ENCODE results near the gene P2RX1. TPM values are rescaled to one million over a fixed set of nuclear protein-coding genes. Genes with fewer than 3 reads are reported as not detected.

Gene P2RX1
- total RNA-seq, 1 donor from 2014 or later: 4.2 TPM

GRCh38 chr17:3937359-3937758, 21.1 kb upstream of the P2RX1 start:
- intact Hi-C loops (cut with DNase I): no loop called here
- peaks cover 0 to 7% of the 10 kb centered on the region in 2 donors for H3K36me3 ChIP-seq
- H3K27ac ChIP-seq: no peak overlapping the region
- H3K4me1 ChIP-seq: no peaks in the 10 kb centered on the region
- H3K9me3 ChIP-seq: no peaks in the 10 kb centered on the region
- TF ChIP-seq POLR2A (IDR thresholded peaks at IDR 0.05): no peak
- TF ChIP-seq POLR2AphosphoS5 (IDR thresholded peaks at IDR 0.05; ENCODE audit: insufficient read depth in 1 of 2, low read depth in 1 of 2): no peak
- TF ChIP-seq, protein P1, sequence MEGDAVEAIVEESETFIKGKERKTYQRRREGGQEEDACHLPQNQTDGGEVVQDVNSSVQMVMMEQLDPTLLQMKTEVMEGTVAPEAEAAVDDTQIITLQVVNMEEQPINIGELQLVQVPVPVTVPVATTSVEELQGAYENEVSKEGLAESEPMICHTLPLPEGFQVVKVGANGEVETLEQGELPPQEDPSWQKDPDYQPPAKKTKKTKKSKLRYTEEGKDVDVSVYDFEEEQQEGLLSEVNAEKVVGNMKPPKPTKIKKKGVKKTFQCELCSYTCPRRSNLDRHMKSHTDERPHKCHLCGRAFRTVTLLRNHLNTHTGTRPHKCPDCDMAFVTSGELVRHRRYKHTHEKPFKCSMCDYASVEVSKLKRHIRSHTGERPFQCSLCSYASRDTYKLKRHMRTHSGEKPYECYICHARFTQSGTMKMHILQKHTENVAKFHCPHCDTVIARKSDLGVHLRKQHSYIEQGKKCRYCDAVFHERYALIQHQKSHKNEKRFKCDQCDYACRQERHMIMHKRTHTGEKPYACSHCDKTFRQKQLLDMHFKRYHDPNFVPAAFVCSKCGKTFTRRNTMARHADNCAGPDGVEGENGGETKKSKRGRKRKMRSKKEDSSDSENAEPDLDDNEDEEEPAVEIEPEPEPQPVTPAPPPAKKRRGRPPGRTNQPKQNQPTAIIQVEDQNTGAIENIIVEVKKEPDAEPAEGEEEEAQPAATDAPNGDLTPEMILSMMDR (IDR thresholded peaks at IDR 0.05): no peak
- H3K4me3 ChIP-seq: no peak overlapping the region
- H3K27me3 ChIP-seq: no peaks in the 10 kb centered on the region
- no peak for DNase-seq (ENCODE audit: extremely low spot score in 2 of 2)

- intact Hi-C loops (cut with DNase I): no loop called here
- no peak for DNase-seq (ENCODE audit: extremely low spot score in 2 of 2)
- peaks cover 0 to 7% of the 10 kb centered on the region in 2 donors for H3K36me3 ChIP-seq
These were observed 19.6 kb upstream of the P2RX1 start for GRCh38 chr17:3935825-3936355.

DNA sequence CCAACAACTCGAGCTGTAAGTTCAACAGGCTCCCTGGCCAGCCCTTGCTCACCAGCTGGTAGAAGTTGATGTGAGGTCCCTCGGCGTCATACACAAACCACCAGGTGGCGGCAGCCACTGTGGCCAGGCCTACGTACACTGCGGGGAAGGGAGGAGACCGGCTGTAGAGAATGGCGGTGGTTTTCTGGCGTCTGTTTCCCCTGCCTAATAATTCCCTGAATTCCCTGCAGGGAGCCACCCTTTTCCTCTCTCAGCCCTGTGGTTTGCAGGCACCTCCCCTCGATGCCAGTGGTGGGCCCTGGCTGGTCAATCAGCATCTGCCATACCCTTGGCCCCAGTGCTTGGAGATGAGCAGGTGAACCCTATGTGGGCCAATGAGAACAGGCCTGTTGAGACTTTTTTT, 18.9 kb upstream of the P2RX1 start:
- DNase-seq (ENCODE audit: extremely low spot score in 2 of 2): no peak
- intact Hi-C loops (cut with DNase I): no loop called here
- Histone ChIP-seq H3K9me3 (no peaks in the 10 kb centered on the region), H3K27me3 (no peaks in the 10 kb centered on the region), H3K4me3 (no peak overlapping the region), H3K4me1 (no peaks in the 10 kb centered on the region), H3K27ac (no peak overlapping the region), H3K36me3 (peaks cover 0 to 7% of the 10 kb centered on the region in 2 donors)
- TF ChIP-seq, protein P1 (IDR thresholded peaks at IDR 0.05): peak in 2 of 3 experiments; percentile 4 to 24
- TF ChIP-seq POLR2A (IDR thresholded peaks at IDR 0.05): no peak

More at GRCh38 chr17:3935825-3936355, 19.6 kb upstream of the P2RX1 start:
- H3K4me3 ChIP-seq: no peak overlapping the region
- TF ChIP-seq POLR2AphosphoS5 (IDR thresholded peaks at IDR 0.05; ENCODE audit: insufficient read depth in 1 of 2, low read depth in 1 of 2): no peak
- TF ChIP-seq POLR2A (IDR thresholded peaks at IDR 0.05): no peak
- TF ChIP-seq, protein P1 (IDR thresholded peaks at IDR 0.05): no peak
- H3K27me3 ChIP-seq: no peaks in the 10 kb centered on the region
- no peaks in the 10 kb centered on the region for H3K9me3 ChIP-seq
- H3K27ac ChIP-seq: no peak overlapping the region
- H3K4me1 ChIP-seq: no peaks in the 10 kb centered on the region

DNA sequence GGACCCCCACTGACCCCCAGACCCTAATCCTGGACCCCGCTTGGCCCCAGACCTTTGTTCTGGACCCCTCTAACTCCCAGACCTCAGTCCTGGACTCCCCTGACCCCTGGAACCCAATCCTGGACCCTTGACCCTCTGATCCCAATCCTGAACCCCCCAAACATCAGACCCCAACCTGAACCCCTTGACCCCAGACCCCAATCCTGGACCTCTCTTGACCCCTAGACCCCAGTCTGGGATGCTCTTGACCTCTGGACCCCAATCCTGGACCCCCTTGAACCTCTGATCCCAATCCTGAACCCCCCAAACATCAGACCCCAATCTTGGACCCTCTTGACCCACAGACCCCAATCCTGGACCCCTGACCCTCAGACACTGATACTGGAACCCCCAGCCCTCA, 13.5 kb upstream of the P2RX1 start:
- intact Hi-C loops (cut with DNase I): no loop called here
- TF ChIP-seq POLR2A (IDR thresholded peaks at IDR 0.05) (no peak), POLR2AphosphoS5 (IDR thresholded peaks at IDR 0.05; ENCODE audit: insufficient read depth in 1 of 2, low read depth in 1 of 2) (no peak)
- TF ChIP-seq, protein P1 (IDR thresholded peaks at IDR 0.05): no peak
- Histone ChIP-seq H3K36me3 (no peaks in the 10 kb centered on the region), H3K4me1 (no peaks in the 10 kb centered on the region), H3K27ac (no peak overlapping the region), H3K27me3 (no peaks in the 10 kb centered on the region), H3K9me3 (no peaks in the 10 kb centered on the region), H3K4me3 (no peak overlapping the region)
- DNase-seq (ENCODE audit: extremely low spot score in 2 of 2): no peak

GRCh38 chr17:3929181-3929580, 12.9 kb upstream of the P2RX1 start:
- Histone ChIP-seq H3K36me3 (no peaks in the 10 kb centered on the region), H3K9me3 (no peaks in the 10 kb centered on the region), H3K27me3 (no peaks in the 10 kb centered on the region), H3K4me1 (no peaks in the 10 kb centered on the region), H3K27ac (no peak overlapping the region), H3K4me3 (no peak overlapping the region)
- intact Hi-C loops (cut with DNase I): no loop called here
- no peak for TF ChIP-seq POLR2A (IDR thresholded peaks at IDR 0.05)
- no peak for DNase-seq (ENCODE audit: extremely low spot score in 2 of 2)

Measured in vagina (tissue), 2 donors.